Measurements from ENCODE around the gene NPTXR. TPM values are rescaled to one million over a fixed set of nuclear protein-coding genes. Genes with fewer than 3 reads are reported as not detected.

Gene NPTXR
- total and polyA plus RNA-seq, 4 donors, result 0.98 to 5.8 (median 2.8) TPM

- Histone ChIP-seq H3K4me1 (ENCODE audit: control insufficient read depth in 5 of 5, insufficient read depth in 5 of 5, low read length in 5 of 5) (peaks cover 0 to 16% (median 0%) of the 10 kb centered on the region in 5 donors), H3K27ac (ENCODE audit: low read depth in 1 of 2, low read length in 1 of 2) (no peak overlapping the region), H3K4me3 (no peak overlapping the region), H3K36me3 (ENCODE audit: control insufficient read depth in 4 of 4, insufficient read depth in 4 of 4, low read length in 4 of 4) (no peaks in the 10 kb centered on the region), H3K9ac (ENCODE audit: insufficient read depth in 1 of 2, low read length in 2 of 2) (no peak overlapping the region), H3K9me3 (ENCODE audit: control insufficient read depth in 4 of 4, insufficient read depth in 3 of 4, low read length in 3 of 4) (no peaks in the 10 kb centered on the region), H3K27me3 (ENCODE audit: control insufficient read depth in 3 of 3, insufficient read depth in 3 of 3, low read length in 2 of 3) (no peaks in the 10 kb centered on the region)
- TF ChIP-seq, protein P1, sequence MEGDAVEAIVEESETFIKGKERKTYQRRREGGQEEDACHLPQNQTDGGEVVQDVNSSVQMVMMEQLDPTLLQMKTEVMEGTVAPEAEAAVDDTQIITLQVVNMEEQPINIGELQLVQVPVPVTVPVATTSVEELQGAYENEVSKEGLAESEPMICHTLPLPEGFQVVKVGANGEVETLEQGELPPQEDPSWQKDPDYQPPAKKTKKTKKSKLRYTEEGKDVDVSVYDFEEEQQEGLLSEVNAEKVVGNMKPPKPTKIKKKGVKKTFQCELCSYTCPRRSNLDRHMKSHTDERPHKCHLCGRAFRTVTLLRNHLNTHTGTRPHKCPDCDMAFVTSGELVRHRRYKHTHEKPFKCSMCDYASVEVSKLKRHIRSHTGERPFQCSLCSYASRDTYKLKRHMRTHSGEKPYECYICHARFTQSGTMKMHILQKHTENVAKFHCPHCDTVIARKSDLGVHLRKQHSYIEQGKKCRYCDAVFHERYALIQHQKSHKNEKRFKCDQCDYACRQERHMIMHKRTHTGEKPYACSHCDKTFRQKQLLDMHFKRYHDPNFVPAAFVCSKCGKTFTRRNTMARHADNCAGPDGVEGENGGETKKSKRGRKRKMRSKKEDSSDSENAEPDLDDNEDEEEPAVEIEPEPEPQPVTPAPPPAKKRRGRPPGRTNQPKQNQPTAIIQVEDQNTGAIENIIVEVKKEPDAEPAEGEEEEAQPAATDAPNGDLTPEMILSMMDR (IDR thresholded peaks at IDR 0.05; ENCODE audit: control extremely low read depth, extremely low read depth), result no peak
- no peak for ATAC-seq (ENCODE audit: insufficient read depth, low FRiP score)
- 88 to 89% methylated on average over 17 of the region's 17 CpGs for WGBS, 2 donors
- no peak for DNase-seq
These were observed 13.6 kb downstream of the NPTXR start for GRCh38 chr22:38830026-38830844.

GRCh38 chr22:38829485-38829884, 14.3 kb downstream of the NPTXR start:
- H3K9me3 ChIP-seq (ENCODE audit: control insufficient read depth in 4 of 4, insufficient read depth in 3 of 4, low read length in 3 of 4), result no peaks in the 10 kb centered on the region
- ATAC-seq (ENCODE audit: insufficient read depth, low FRiP score), result no peak
- WGBS, 2 donors, result 84 to 89% methylated on average over 4 of the region's 4 CpGs
- no peak overlapping the region for H3K27ac ChIP-seq (ENCODE audit: low read depth in 1 of 2, low read length in 1 of 2)
- no peak overlapping the region for H3K4me3 ChIP-seq
- H3K4me1 ChIP-seq (ENCODE audit: control insufficient read depth in 5 of 5, insufficient read depth in 5 of 5, low read length in 5 of 5), result peaks cover 0 to 16% (median 0%) of the 10 kb centered on the region in 5 donors
- no peaks in the 10 kb centered on the region for H3K27me3 ChIP-seq (ENCODE audit: control insufficient read depth in 3 of 3, insufficient read depth in 3 of 3, low read length in 2 of 3)
- TF ChIP-seq, protein P1 (IDR thresholded peaks at IDR 0.05; ENCODE audit: control extremely low read depth, extremely low read depth), result no peak
- no peaks in the 10 kb centered on the region for H3K36me3 ChIP-seq (ENCODE audit: control insufficient read depth in 4 of 4, insufficient read depth in 4 of 4, low read length in 4 of 4)
- no peak for DNase-seq
- no peak overlapping the region for H3K9ac ChIP-seq (ENCODE audit: insufficient read depth in 1 of 2, low read length in 2 of 2)

DNA sequence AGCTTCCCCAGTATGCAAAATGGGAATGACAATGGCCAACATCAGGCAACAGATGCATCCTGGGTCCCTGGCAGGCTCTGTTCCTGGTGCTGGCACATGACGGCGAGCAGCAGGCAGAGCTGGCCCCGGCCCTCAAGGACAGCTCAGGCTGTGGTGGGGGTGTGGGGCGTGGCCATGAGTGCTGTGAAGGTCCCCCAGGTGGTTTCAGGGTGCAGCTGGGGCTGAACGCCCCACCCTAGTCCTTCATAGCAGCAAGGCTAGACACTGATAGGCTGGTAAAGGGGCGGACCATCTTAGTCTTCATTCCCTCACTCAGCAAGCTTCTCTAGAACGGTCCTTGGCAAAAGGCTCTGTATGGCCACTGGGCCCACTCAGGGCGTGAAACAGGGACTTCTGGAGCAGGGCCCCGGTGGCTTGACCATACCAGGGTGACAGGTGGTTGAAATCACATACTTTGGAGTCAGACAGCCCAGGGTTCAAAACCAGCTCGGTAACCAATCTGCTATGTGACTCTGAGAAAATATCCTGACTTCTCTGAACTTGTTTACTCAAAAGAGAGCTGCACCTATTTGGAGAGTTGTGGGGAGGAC, 15.1 kb downstream of the NPTXR start:
- Histone ChIP-seq H3K27me3 (ENCODE audit: control insufficient read depth in 3 of 3, insufficient read depth in 3 of 3, low read length in 2 of 3) (no peaks in the 10 kb centered on the region), H3K4me1 (ENCODE audit: control insufficient read depth in 5 of 5, insufficient read depth in 5 of 5, low read length in 5 of 5) (peaks cover 0 to 16% (median 0%) of the 10 kb centered on the region in 5 donors), H3K9ac (ENCODE audit: insufficient read depth in 1 of 2, low read length in 2 of 2) (no peak overlapping the region), H3K36me3 (ENCODE audit: control insufficient read depth in 4 of 4, insufficient read depth in 4 of 4, low read length in 4 of 4) (no peaks in the 10 kb centered on the region), H3K4me3 (no peak overlapping the region), H3K9me3 (ENCODE audit: control insufficient read depth in 4 of 4, insufficient read depth in 3 of 4, low read length in 3 of 4) (no peaks in the 10 kb centered on the region), H3K27ac (ENCODE audit: low read depth in 1 of 2, low read length in 1 of 2) (no peak overlapping the region)
- TF ChIP-seq, protein P1 (IDR thresholded peaks at IDR 0.05; ENCODE audit: control extremely low read depth, extremely low read depth), result no peak
- 81 to 86% methylated on average over 10 of the region's 10 CpGs for WGBS, 2 donors
- DNase-seq, result no peak
- no peak for ATAC-seq (ENCODE audit: insufficient read depth, low FRiP score)
